Sigmoid colon (tissue), 4 donors: Measurements from ENCODE around the gene MPLKIP.

Experiments
- EP300 ChIP-seq, 4 donors: sonication (generic); formaldehyde crosslinking; IDR thresholded peaks; one replicate each; pipeline ENCODE4 v1.6.1; 2017; ENCODE audit warnings: antibody characterized with exemption in 4 of 4
- POLR2A ChIP-seq, 2 donors: fragments of 450-650 bp; IDR thresholded peaks; one replicate each; pipeline ENCODE4 v1.6.1; 2016; ENCODE audit warnings: antibody characterized with exemption in 2 of 2, mild to moderate bottlenecking in 2 of 2, moderate library complexity in 2 of 2
- TF ChIP-seq, protein P1 (sequence below), 4 experiments: fragments of 450-650 bp in 3 of 4; fragments of 200-600 bp in 1 of 4; IDR thresholded peaks; one replicate each; pipeline ENCODE4 v1.5.1; 2016 to 2019; ENCODE audit warnings: antibody characterized with exemption in 4 of 4, mild to moderate bottlenecking in 3 of 4, moderate library complexity in 2 of 4

DNA sequence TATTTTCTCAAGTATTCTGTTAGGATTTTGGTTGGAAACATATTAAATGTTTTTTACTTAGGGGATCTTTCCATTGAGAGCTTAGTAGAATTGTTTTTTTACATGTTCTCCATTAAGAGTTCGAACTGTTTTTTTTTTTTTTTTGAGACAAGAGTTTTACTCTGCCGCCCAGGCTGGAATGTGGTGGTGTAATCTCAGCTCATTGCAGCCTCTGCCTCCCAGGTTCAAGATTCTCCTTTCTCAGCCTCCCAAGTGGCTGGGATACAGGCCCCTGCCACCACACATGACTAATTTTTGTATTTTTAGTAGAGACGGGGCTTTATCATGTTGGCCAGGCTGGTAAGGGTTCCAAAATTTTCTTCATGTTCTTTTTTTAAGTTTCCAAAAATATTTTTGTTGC is 33.2 kb downstream of the MPLKIP start:
- TF ChIP-seq, protein P1, sequence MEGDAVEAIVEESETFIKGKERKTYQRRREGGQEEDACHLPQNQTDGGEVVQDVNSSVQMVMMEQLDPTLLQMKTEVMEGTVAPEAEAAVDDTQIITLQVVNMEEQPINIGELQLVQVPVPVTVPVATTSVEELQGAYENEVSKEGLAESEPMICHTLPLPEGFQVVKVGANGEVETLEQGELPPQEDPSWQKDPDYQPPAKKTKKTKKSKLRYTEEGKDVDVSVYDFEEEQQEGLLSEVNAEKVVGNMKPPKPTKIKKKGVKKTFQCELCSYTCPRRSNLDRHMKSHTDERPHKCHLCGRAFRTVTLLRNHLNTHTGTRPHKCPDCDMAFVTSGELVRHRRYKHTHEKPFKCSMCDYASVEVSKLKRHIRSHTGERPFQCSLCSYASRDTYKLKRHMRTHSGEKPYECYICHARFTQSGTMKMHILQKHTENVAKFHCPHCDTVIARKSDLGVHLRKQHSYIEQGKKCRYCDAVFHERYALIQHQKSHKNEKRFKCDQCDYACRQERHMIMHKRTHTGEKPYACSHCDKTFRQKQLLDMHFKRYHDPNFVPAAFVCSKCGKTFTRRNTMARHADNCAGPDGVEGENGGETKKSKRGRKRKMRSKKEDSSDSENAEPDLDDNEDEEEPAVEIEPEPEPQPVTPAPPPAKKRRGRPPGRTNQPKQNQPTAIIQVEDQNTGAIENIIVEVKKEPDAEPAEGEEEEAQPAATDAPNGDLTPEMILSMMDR (IDR thresholded peaks at IDR 0.05), result no peak
- TF ChIP-seq POLR2A (IDR thresholded peaks at IDR 0.05), result no peak
- no peak for TF ChIP-seq EP300 (IDR thresholded peaks at IDR 0.05)
